Mesodermal cell (in vitro differentiated cells): ENCODE measurements around the gene UNC119B.

Experiments
- H3K27ac ChIP-seq: 2 replicates; pipeline ENCODE4 v1.7.0; 2013; ENCODE audit warnings: mild to moderate bottlenecking, low read depth, low read length, moderate library complexity; ENCODE audit not compliant: severe bottlenecking
- H3K36me3 ChIP-seq: 2 replicates; pipeline ENCODE4 v1.7.1; 2013; ENCODE audit warnings: mild to moderate bottlenecking, low read length, moderate library complexity; ENCODE audit not compliant: control insufficient read depth, insufficient read depth
- H3K4me1 ChIP-seq: one replicate; pipeline ENCODE4 v1.7.1; 2013; ENCODE audit warnings: mild to moderate bottlenecking, low read length; ENCODE audit not compliant: insufficient read depth, control insufficient read depth, poor library complexity, severe bottlenecking
- H3K4me3 ChIP-seq: 2 replicates; pipeline ENCODE4 v1.7.0; 2013; ENCODE audit warnings: low read length, control low read depth, mild to moderate bottlenecking; ENCODE audit not compliant: insufficient read depth, poor library complexity, severe bottlenecking; ENCODE audit errors: extremely low read depth
- H3K9me3 ChIP-seq: 2 replicates; pipeline ENCODE4 v1.7.1; 2013; ENCODE audit warnings: mild to moderate bottlenecking, low read length, moderate library complexity; ENCODE audit not compliant: control insufficient read depth
- WGBS, 2 experiments: methylation state at CpG; one replicate each; pipeline ENCODE4 v1.1.5; 2013; ENCODE audit warnings: missing lambda C conversion rate in 2 of 2; ENCODE audit not compliant: insufficient coverage in 2 of 2; 5-methylcytosine and 5-hydroxymethylcytosine counted together

The UNC119B gene

DNA sequence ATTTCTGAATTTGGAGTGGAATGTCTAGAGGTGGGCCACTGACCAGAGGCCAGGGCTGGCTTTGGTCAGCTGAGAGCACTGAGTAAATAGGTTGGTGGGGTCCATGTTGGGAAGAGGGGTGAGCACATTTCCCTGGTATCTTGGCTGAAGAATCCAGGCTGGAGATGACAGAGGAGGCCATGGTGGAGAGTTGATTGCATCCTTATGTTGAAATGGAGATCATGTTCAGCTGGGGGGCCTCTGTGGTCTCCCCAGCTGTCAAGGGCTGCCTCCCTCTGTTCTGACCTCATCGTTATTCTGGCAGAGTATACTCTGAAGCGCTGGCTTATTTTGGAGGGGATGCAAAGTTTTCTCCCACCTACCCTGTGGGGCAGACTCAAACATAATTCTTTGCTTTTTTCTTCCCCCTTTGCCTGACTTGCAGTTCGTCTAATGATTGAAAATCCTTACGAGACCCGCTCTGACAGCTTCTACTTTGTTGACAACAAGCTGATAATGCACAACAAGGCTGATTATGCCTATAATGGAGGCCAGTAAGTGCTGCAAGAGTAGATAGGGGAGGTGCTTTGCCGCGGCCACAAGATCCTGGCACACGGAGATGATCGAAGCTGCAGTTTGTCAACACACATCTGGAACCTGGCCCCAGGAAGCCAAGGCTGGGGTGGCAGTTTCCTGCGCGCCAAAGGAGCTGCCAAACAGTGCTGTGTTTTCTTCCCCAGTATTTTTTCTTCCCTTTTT, 9.4 kb downstream of the UNC119B start:
- Histone ChIP-seq H3K4me1 (no peaks in the 10 kb centered on the region), H3K27ac (no peak overlapping the region), H3K4me3 (no peak overlapping the region), H3K36me3 (peaks cover 98% of the 10 kb centered on the region), H3K9me3 (no peaks in the 10 kb centered on the region)
- 94 to 96% methylated on average over 8 of the region's 11 CpGs for WGBS, 2 experiments

DNA sequence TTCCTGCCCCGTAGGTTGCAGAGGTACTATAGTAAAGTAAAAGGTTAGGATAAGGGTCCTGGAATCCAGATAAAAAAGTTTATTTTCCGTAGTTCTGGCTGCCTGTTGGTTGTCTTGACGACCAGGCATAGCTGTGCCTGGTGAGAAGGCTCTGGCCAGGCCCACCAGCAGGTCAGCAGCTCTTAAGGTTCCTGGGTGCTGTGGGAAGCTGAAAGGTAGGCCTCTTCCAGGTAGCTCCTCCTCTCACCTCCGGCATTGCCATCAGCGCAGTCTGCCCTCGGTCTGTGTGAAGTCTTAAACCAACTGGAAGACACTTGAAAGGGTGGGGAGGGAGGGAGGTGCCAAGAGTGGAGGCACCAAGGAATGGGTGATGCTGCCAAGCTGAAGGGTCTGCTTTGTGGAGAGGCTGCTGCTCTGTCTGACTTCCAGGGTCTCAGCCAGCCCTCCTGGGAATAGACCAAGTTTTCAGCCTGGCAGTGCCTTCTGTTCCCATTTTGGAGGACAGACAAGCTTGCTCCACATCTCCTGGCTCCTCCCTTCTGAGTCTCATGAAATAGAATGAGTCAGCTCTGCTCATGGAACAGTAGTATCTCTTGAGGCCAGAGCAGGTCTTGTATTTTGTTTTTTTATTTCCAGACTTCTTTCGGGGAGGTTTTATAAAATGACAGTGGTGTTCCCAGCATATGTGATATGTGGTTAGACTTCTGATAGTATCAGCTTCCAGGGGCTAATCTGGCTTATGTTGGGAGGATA, 10.2 kb downstream of the UNC119B start:
- WGBS, 2 experiments = 94 to 97% methylated on average over 3 to 4 of the region's 7 CpGs
- Histone ChIP-seq H3K27ac (no peak overlapping the region), H3K4me1 (peaks cover 4% of the 10 kb centered on the region), H3K9me3 (no peaks in the 10 kb centered on the region), H3K36me3 (peaks cover 95% of the 10 kb centered on the region), H3K4me3 (no peak overlapping the region)

GRCh38 chr12:120720987-120721801, 10.9 kb downstream of the UNC119B start:
- WGBS, 2 experiments = 92 to 97% methylated on average over 8 to 10 of the region's 10 CpGs
- peaks cover 4% of the 10 kb centered on the region for H3K4me1 ChIP-seq
- peaks cover 87% of the 10 kb centered on the region for H3K36me3 ChIP-seq
- no peak overlapping the region for H3K4me3 ChIP-seq
- no peak overlapping the region for H3K27ac ChIP-seq
- no peaks in the 10 kb centered on the region for H3K9me3 ChIP-seq

DNA sequence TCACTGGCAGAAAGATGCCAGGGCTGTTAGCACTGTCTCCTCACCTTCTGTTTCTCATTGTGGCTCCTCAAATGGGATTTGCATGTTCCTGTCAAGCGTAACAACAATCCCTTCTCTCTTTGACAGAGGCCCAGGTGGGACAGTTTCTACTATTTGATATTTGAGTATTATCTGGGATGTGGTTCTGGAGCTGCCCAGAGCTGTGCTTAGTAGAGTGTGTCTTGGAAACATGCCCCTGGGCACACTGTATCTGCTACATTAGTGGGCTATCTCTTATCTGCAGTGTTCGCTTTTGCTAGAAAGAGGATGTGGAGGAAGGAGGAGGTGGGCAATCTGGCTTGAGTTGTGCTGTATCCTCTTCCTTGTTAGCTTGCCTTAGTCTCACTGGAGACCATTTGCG, 11.6 kb downstream of the UNC119B start:
- Histone ChIP-seq H3K36me3 (peaks cover 80% of the 10 kb centered on the region), H3K4me3 (no peak overlapping the region), H3K27ac (no peak overlapping the region), H3K9me3 (no peaks in the 10 kb centered on the region), H3K4me1 (peaks cover 4% of the 10 kb centered on the region)
- 100% methylated on average over 2 to 3 of the region's 3 CpGs for WGBS, 2 experiments

DNA sequence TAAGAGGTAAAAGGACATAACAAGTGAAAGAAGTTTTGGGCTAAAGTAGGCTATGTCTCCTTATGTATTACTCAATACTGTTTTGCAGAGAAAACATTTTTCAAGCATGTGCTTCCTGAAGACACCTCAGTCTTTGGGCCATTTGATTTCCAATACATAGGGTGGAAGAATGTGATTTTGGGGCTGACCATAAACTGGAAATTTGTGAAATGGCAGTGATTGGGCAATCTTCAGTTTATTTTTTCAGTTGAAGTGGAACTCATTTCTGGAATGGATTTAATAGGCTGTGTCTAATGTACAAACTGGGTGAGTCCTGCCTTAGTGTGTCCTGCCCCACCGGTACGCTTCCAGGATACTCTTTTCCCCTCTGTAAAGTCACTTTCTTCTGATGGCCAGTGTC, 12.5 kb downstream of the UNC119B start:
- H3K4me1 ChIP-seq = peaks cover 4% of the 10 kb centered on the region
- H3K4me3 ChIP-seq = no peak overlapping the region
- no peak overlapping the region for H3K27ac ChIP-seq
- H3K9me3 ChIP-seq = no peaks in the 10 kb centered on the region
- peaks cover 71% of the 10 kb centered on the region for H3K36me3 ChIP-seq
- WGBS, 2 experiments = 100% methylated on average over 2 of the region's 2 CpGs; no CpG with 5 or more reads in 1 of the 2 experiments

DNA sequence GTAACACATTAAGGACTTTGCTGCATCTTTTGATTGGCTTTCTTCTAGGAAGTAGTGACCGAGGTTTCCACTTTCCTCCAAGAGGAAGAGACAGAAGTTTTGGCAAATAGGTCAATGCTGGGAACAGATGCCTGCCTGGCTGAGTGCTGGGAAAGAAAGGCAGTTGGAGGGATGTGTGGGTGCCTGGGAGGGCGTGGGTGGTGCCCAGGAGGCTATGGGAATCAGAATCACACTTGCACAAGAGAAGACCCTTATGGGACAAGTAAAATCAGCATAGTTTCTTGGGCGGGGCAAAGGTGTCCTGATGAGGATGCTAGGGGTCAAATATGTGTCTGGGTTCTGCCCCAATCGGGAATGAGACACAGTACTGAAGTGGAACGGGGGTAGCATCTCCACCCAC, 14.5 kb downstream of the UNC119B start:
- H3K27ac ChIP-seq = no peak overlapping the region
- peaks cover 4% of the 10 kb centered on the region for H3K4me1 ChIP-seq
- H3K9me3 ChIP-seq = no peaks in the 10 kb centered on the region

GRCh38 chr12:120725151-120725658, 14.9 kb downstream of the UNC119B start:
- 40 to 43% methylated on average over 10 to 14 of the region's 14 CpGs for WGBS, 2 experiments
- Histone ChIP-seq H3K36me3 (peaks cover 55% of the 10 kb centered on the region), H3K27ac (no peak overlapping the region), H3K4me1 (peaks cover 4% of the 10 kb centered on the region), H3K9me3 (no peaks in the 10 kb centered on the region), H3K4me3 (peak overlapping the region; percentile 45)

More for the DNA sequence above, 14.5 kb downstream of the UNC119B start:
- 77 to 85% methylated on average over 3 to 5 of the region's 5 CpGs for WGBS, 2 experiments
- Histone ChIP-seq H3K4me3 (no peak overlapping the region), H3K36me3 (peaks cover 60% of the 10 kb centered on the region)

- Histone ChIP-seq H3K4me3 (peak within 1 kb of the TSS; percentile 45), H3K4me1 (peaks cover 4% of the 10 kb centered on the region), H3K9me3 (no peaks in the 10 kb centered on the region), H3K36me3 (peaks cover 50% of the 10 kb centered on the region), H3K27ac (no peak within 1 kb of the TSS)
- WGBS, 2 experiments = 16 to 17% methylated on average over 58 to 64 of the region's 66 CpGs
These were observed 15.6 kb downstream of the UNC119B start, which contains the start of gene ACADS for GRCh38 chr12:120725659-120726509. Gene ACADS, plus strand, starts transcription at chr12:120725826. Its CDS starts 60 bp downstream, at chr12:120725886.

DNA sequence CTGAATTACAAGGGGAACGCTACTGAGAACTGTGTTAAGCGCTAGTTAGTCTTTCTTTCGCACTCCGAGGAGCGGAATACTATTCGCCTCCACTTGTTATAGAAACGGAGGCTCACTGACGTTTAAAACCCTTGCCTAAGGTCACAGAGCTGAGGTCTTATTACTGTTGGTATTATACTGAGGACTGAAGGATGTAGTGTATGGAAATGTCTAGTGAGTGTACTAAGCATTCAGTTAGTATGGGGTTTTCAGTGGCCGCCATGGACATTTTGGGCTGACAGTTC, 16.2 kb downstream of the UNC119B start:
- Histone ChIP-seq H3K4me1 (peaks cover 4% of the 10 kb centered on the region), H3K9me3 (no peaks in the 10 kb centered on the region), H3K4me3 (peak overlapping the region; percentile 45), H3K36me3 (peaks cover 45% of the 10 kb centered on the region), H3K27ac (no peak overlapping the region)
- 94% methylated on average over 8 of the region's 9 CpGs for WGBS, 2 experiments

GRCh38 chr12:120726961-120727360, 16.7 kb downstream of the UNC119B start:
- Histone ChIP-seq H3K4me3 (no peak overlapping the region), H3K9me3 (no peaks in the 10 kb centered on the region), H3K27ac (no peak overlapping the region), H3K36me3 (peaks cover 40% of the 10 kb centered on the region), H3K4me1 (peaks cover 4% of the 10 kb centered on the region)
- 94 to 96% methylated on average over 9 of the region's 9 CpGs for WGBS, 2 experiments
